Gastrocnemius medialis (tissue), 4 donors: ENCODE data around the gene VCAN. TPM values are rescaled to one million over a fixed set of nuclear protein-coding genes. Genes with fewer than 3 reads are reported as not detected.

Experiments
- ATAC-seq, 2 donors: fragments of 150-250 bp; one replicate each; pipeline ENCODE4 v1.9.1; 2016
- DNase-seq, 2 donors: peaks; one replicate each; pipeline ENCODE4 v3.0.0-alpha.2; 2019
- H3K27ac ChIP-seq, 4 donors: fragments of 200-600 bp; sonication (generic); 1 replicate in 1 of 4; 2 replicates in 3 of 4; pipeline ENCODE4 v1.5.1; 2016 to 2018; ENCODE audit warnings: mild to moderate bottlenecking in 2 of 4, moderate library complexity in 1 of 4
- H3K27me3 ChIP-seq, 3 donors: fragments of 200-600 bp; sonication (generic) in 2 of 3; 1 replicate in 1 of 3; 2 replicates in 2 of 3; pipeline versions ENCODE4 v1.5.1 to v1.6.0; 2016 to 2019; ENCODE audit warnings: mild to moderate bottlenecking in 1 of 3, moderate library complexity in 1 of 3
- H3K36me3 ChIP-seq, 2 donors: fragments of 200-600 bp; sonication (generic) in 1 of 2; one replicate each; pipeline ENCODE4 v1.5.1; 2017 to 2018
- H3K4me1 ChIP-seq, 2 donors: fragments of 200-600 bp; sonication (generic) in 1 of 2; one replicate each; pipeline ENCODE4 v1.5.1; 2016 to 2017; ENCODE audit warnings: mild to moderate bottlenecking in 2 of 2
- H3K4me3 ChIP-seq, 4 donors: fragments of 200-600 bp; sonication (generic) in 3 of 4; 1 replicate in 1 of 4; 2 replicates in 3 of 4; pipeline ENCODE4 v1.5.1; 2016 to 2019; ENCODE audit warnings: mild to moderate bottlenecking in 2 of 4
- H3K9me3 ChIP-seq, 3 donors: fragments of 200-600 bp; sonication (generic) in 2 of 3; 1 replicate in 1 of 3; 2 replicates in 2 of 3; pipeline ENCODE4 v1.5.1; 2016 to 2019
- CTCF ChIP-seq, 5 experiments: fragments of 450-650 bp in 3 of 5; fragments of 200-600 bp in 2 of 5; sonication (generic) in 2 of 5; IDR thresholded peaks in 4 of 5; conservative IDR thresholded peaks in 1 of 5; 1 replicate in 4 of 5; 2 replicates in 1 of 5; pipeline ENCODE4 v1.5.1; 2016 to 2019; ENCODE audit warnings: antibody characterized with exemption in 5 of 5, mild to moderate bottlenecking in 3 of 5, moderate library complexity in 3 of 5
- POLR2A ChIP-seq, 2 donors: fragments of 450-650 bp; IDR thresholded peaks; one replicate each; pipeline ENCODE4 v1.6.1; 2017; ENCODE audit warnings: antibody characterized with exemption in 2 of 2, mild to moderate bottlenecking in 2 of 2, moderate library complexity in 2 of 2
- in situ Hi-C, 4 donors: fragments of 200-750 bp; cut with MboI; loops; one replicate each; pipeline versions ENCODE4 v1.15.0 to v1.8.0; 2017; ENCODE audit warnings: low sequenced_read_pairs in 4 of 4
- intact Hi-C: fragments of 100-400 bp; cut with DNase I; formaldehyde crosslinking; loops from one replicate; pipeline ENCODE4 v1.15.1; 2023; ENCODE audit warnings: low total_unique reads
- total RNA-seq, 4 donors: library from RNA; depleted of rRNA; stranded (reverse); fragments of >200 nt; gene quantifications; one replicate each; pipeline versions ENCODE4 v1.1.0 to v1.2.3, GENCODE V29; 2016

Gene VCAN
- total RNA-seq, 4 donors from 2014 or later, result 5.9 to 29.9 (median 17.4) TPM

DNA sequence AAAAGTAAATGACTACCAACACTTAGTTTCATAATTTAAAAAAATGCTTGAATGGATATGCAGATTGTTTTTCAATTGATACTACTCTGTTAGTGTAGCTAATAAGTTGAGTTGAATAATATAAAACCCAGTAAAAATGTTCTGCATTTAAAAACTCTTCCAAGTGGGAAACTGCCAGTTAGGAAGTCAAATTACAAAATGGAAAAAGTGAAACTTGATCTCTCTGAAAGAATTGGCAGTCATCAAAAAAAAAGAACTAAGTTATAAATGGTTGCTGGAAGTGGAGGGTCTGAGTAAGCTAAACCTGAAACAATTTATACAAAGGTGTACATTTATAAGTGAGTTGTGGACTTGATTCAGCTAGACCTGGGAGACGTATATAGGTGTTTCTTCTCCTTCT lies 52.4 kb downstream of the VCAN start:
- H3K4me1 ChIP-seq, result no peaks in the 10 kb centered on the region
- ATAC-seq (no peak), DNase-seq (no peak)
- no peaks in the 10 kb centered on the region for H3K9me3 ChIP-seq
- H3K27ac ChIP-seq, result no peak overlapping the region
- no peak for TF ChIP-seq POLR2A (IDR thresholded peaks at IDR 0.05)
- TF ChIP-seq CTCF (IDR thresholded peaks at IDR 0.05 in 4 of 5, conservative IDR thresholded peaks at IDR 0.05 in 1 of 5), result no peak
- in situ Hi-C loops (no loop called here), intact Hi-C loops (no loop called here)
- H3K36me3 ChIP-seq, result no peaks in the 10 kb centered on the region
- no peaks in the 10 kb centered on the region for H3K27me3 ChIP-seq
- H3K4me3 ChIP-seq, result no peak overlapping the region

GRCh38 chr5:83524345-83524744 lies 52.8 kb downstream of the VCAN start:
- Histone ChIP-seq H3K27me3 (no peaks in the 10 kb centered on the region), H3K27ac (no peak overlapping the region), H3K4me1 (no peaks in the 10 kb centered on the region), H3K9me3 (no peaks in the 10 kb centered on the region), H3K36me3 (no peaks in the 10 kb centered on the region), H3K4me3 (no peak overlapping the region)
- in situ Hi-C loops, result no loop called here
- intact Hi-C loops, result no loop called here
- DNase-seq (no peak), ATAC-seq (no peak)
- TF ChIP-seq POLR2A (IDR thresholded peaks at IDR 0.05) (no peak), CTCF (IDR thresholded peaks at IDR 0.05 in 4 of 5, conservative IDR thresholded peaks at IDR 0.05 in 1 of 5) (no peak)

- intact Hi-C loops, result no loop called here
- TF ChIP-seq CTCF (IDR thresholded peaks at IDR 0.05 in 4 of 5, conservative IDR thresholded peaks at IDR 0.05 in 1 of 5) (no peak), POLR2A (IDR thresholded peaks at IDR 0.05) (no peak)
- no peak overlapping the region for H3K27ac ChIP-seq
- ATAC-seq, result no peak
- no peaks in the 10 kb centered on the region for H3K36me3 ChIP-seq
- no peaks in the 10 kb centered on the region for H3K27me3 ChIP-seq
- H3K4me1 ChIP-seq, result no peaks in the 10 kb centered on the region
- no peak overlapping the region for H3K4me3 ChIP-seq
- no peak for DNase-seq
- in situ Hi-C loops, result no loop called here
- no peaks in the 10 kb centered on the region for H3K9me3 ChIP-seq
Measured at GRCh38 chr5:83524991-83525390, 53.4 kb downstream of the VCAN start.

GRCh38 chr5:83526289-83526688 lies 54.7 kb downstream of the VCAN start:
- TF ChIP-seq CTCF (IDR thresholded peaks at IDR 0.05 in 4 of 5, conservative IDR thresholded peaks at IDR 0.05 in 1 of 5) (no peak), POLR2A (IDR thresholded peaks at IDR 0.05) (no peak)
- intact Hi-C loops (no loop called here), in situ Hi-C loops (no loop called here)
- Histone ChIP-seq H3K4me3 (no peak overlapping the region), H3K36me3 (no peaks in the 10 kb centered on the region), H3K4me1 (no peaks in the 10 kb centered on the region), H3K27ac (no peak overlapping the region), H3K9me3 (no peaks in the 10 kb centered on the region), H3K27me3 (no peaks in the 10 kb centered on the region)
- ATAC-seq (no peak), DNase-seq (no peak)

DNA sequence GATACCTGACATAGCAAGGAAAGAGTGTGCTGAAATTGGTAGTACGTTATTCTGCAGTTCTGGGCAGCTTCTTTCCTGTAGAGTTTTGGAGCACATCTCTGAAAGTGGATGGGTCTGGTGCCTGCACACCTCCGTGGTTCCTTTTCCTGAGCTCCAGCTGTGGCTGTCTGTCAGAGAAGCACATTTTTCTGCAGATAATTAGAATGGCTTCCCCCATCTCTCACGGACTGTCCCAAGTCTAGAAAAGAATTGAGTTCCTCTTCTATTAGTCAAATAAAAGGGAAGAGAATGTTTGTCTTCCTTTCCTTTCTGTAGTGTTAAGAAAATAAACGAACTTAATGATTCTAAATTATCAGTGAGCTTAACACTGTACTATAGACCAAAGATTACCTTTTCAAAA lies 55.7 kb downstream of the VCAN start:
- in situ Hi-C loops (no loop called here), intact Hi-C loops (no loop called here)
- Histone ChIP-seq H3K27ac (no peak overlapping the region), H3K9me3 (no peaks in the 10 kb centered on the region), H3K4me1 (no peaks in the 10 kb centered on the region), H3K36me3 (no peaks in the 10 kb centered on the region), H3K27me3 (no peaks in the 10 kb centered on the region), H3K4me3 (no peak overlapping the region)
- no peak for ATAC-seq
- TF ChIP-seq POLR2A (IDR thresholded peaks at IDR 0.05) (no peak), CTCF (IDR thresholded peaks at IDR 0.05 in 4 of 5, conservative IDR thresholded peaks at IDR 0.05 in 1 of 5) (no peak)
- DNase-seq, result no peak
